Neural cell (in vitro differentiated cells): ENCODE data around the gene TAF3.

Experiments used
- CTCF ChIP-seq: fragments of 450-650 bp; IDR thresholded peaks from 2 replicates; pipeline ENCODE4 v1.5.1; 2014; ENCODE audit warnings: antibody characterized with exemption, mild to moderate bottlenecking, moderate library complexity; ENCODE audit not compliant: poor library complexity, severe bottlenecking
- POLR2AphosphoS5 ChIP-seq: IDR thresholded peaks from 2 replicates; pipeline ENCODE4 v1.6.1; 2012
- SMC3 ChIP-seq: fragments of 450-650 bp; conservative IDR thresholded peaks from 2 replicates; pipeline ENCODE4 v1.6.1; 2014; ENCODE audit warnings: antibody characterized with exemption, mild to moderate bottlenecking, moderate library complexity; ENCODE audit not compliant: poor library complexity

DNA sequence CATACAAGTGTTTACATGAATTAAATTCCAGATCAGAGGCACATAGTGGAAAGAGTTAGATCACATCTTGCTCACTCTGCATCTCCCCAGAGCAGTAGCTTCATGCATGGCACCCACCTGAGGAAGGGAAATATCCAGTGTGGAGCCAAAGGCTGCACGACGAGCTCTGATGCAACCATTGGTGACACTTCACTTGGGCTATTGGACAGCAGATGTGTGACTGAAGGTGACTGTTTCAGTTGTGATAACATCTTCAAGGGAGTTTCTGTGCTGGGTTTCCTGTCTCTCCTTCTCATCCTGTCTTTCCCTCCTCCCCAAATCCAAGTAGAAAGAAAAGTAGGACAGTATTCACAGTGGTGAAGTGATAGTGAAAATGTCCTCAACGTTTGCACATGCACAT is 115.0 kb downstream of the TAF3 start:
- TF ChIP-seq CTCF: no peak
- TF ChIP-seq POLR2AphosphoS5: no peak
- no peak for TF ChIP-seq SMC3
